Smooth muscle cell (in vitro differentiated cells): ENCODE measurements around the gene SCGB3A2. TPM values are rescaled to one million over a fixed set of nuclear protein-coding genes. Genes with fewer than 3 reads are reported as not detected.

Experiments
- DNase-seq: peaks from one replicate; lab custom pipeline; 2025; ENCODE audit not compliant: unreplicated experiment; lab: John Stamatoyannopoulos, UW
- H2AFZ ChIP-seq: fragments of 200-600 bp; sonication (generic); 2 replicates; pipeline ENCODE4 v1.6.0; 2016; ENCODE audit warnings: antibody characterized with exemption, low read depth, mild to moderate bottlenecking
- H3F3A ChIP-seq: fragments of 200-600 bp; sonication (generic); 2 replicates; pipeline ENCODE4 v1.6.0; 2017; ENCODE audit warnings: antibody characterized with exemption, low read depth
- H3K27ac ChIP-seq: fragments of 200-600 bp; sonication (generic); 2 replicates; pipeline ENCODE4 v1.5.1; 2016; ENCODE audit warnings: low read depth, mild to moderate bottlenecking
- H3K27me3 ChIP-seq: fragments of 200-600 bp; sonication (generic); 2 replicates; pipeline ENCODE4 v1.6.1; 2016; ENCODE audit warnings: low read depth, mild to moderate bottlenecking
- H3K36me3 ChIP-seq: fragments of 200-600 bp; sonication (generic); 2 replicates; pipeline ENCODE4 v1.5.1; 2016; ENCODE audit warnings: low read depth
- H3K4me1 ChIP-seq: fragments of 200-600 bp; sonication (generic); 2 replicates; pipeline ENCODE4 v1.5.1; 2016; ENCODE audit warnings: low read depth
- H3K4me2 ChIP-seq: fragments of 200-600 bp; sonication (generic); 2 replicates; pipeline ENCODE4 v1.6.0; 2016; ENCODE audit warnings: mild to moderate bottlenecking
- H3K4me3 ChIP-seq: fragments of 200-600 bp; sonication (generic); 2 replicates; pipeline ENCODE4 v1.5.1; 2016; ENCODE audit warnings: mild to moderate bottlenecking
- H3K79me2 ChIP-seq: fragments of 200-600 bp; sonication (generic); 2 replicates; pipeline ENCODE4 v1.6.0; 2016; ENCODE audit warnings: low read depth, mild to moderate bottlenecking
- H3K9ac ChIP-seq: fragments of 200-600 bp; sonication (generic); 2 replicates; pipeline ENCODE4 v1.6.0; 2016; ENCODE audit warnings: low read depth
- H3K9me3 ChIP-seq: fragments of 200-600 bp; sonication (generic); replicated peaks from 2 replicates; pipeline ENCODE4 v1.5.1; 2016; ENCODE audit warnings: low read depth
- H4K20me1 ChIP-seq: fragments of 200-600 bp; sonication (generic); 2 replicates; pipeline ENCODE4 v1.6.0; 2016; ENCODE audit warnings: low read depth
- CTCF ChIP-seq: fragments of 200-600 bp; sonication (generic); IDR thresholded peaks from 2 replicates; pipeline ENCODE4 v1.5.1; 2017; ENCODE audit warnings: borderline replicate concordance, mild to moderate bottlenecking, antibody characterized with exemption; ENCODE audit not compliant: insufficient read depth, poor library complexity, severe bottlenecking
- WGBS: methylation state at CpG from one replicate; pipeline ENCODE4 v1.1.7; 2016; ENCODE audit warnings: low lambda C conversion rate; 5-methylcytosine and 5-hydroxymethylcytosine counted together
- polyA plus RNA-seq: library from polyadenylated mRNA; unstranded; fragments of >200 nt; fragmentation: Nextera tagmentation; extraction: Ambion mirVana; gene quantifications from 2 replicates; pipeline ENCODE4 v1.2.1, GENCODE V29; 2016
- total RNA-seq: library from RNA; depleted of rRNA; stranded (reverse); fragments of >200 nt; gene quantifications from 2 replicates; pipeline ENCODE4 v1.2.3, GENCODE V29; 2014

SCGB3A2 gene
- total and polyA plus RNA-seq, 2 experiments from 2014 or later: 2.3 to 3.9 TPM

GRCh38 chr5:147835386-147835798, 43.1 kb upstream of the SCGB3A2 start:
- Histone ChIP-seq H3K4me3 (no peak overlapping the region), H3K27me3 (no peaks in the 10 kb centered on the region), H3K9ac (no peak overlapping the region), H4K20me1 (no peaks in the 10 kb centered on the region), H3K27ac (no peak overlapping the region), H2AFZ (no peak overlapping the region), H3K79me2 (no peaks in the 10 kb centered on the region), H3K4me2 (no peak overlapping the region), H3K36me3 (no peaks in the 10 kb centered on the region), H3F3A (no peaks in the 10 kb centered on the region), H3K9me3 (no peaks in the 10 kb centered on the region), H3K4me1 (no peaks in the 10 kb centered on the region)
- no peak for TF ChIP-seq CTCF
- no peak for DNase-seq
- WGBS: 36% methylated on average over 2 of the region's 2 CpGs

GRCh38 chr5:147836439-147836838, 42.1 kb upstream of the SCGB3A2 start:
- H3K9me3 ChIP-seq: no peaks in the 10 kb centered on the region
- no peak for TF ChIP-seq CTCF
- H3K79me2 ChIP-seq: no peaks in the 10 kb centered on the region
- no peak overlapping the region for H2AFZ ChIP-seq
- no peak overlapping the region for H3K27ac ChIP-seq
- H3K4me1 ChIP-seq: no peaks in the 10 kb centered on the region
- H3F3A ChIP-seq: no peaks in the 10 kb centered on the region
- H3K4me3 ChIP-seq: no peak overlapping the region
- no peaks in the 10 kb centered on the region for H3K36me3 ChIP-seq
- H3K27me3 ChIP-seq: peaks cover 5% of the 10 kb centered on the region
- WGBS: 91% methylated on average over 3 of the region's 3 CpGs
- no peak overlapping the region for H3K4me2 ChIP-seq
- no peaks in the 10 kb centered on the region for H4K20me1 ChIP-seq
- H3K9ac ChIP-seq: no peak overlapping the region
- DNase-seq: no peak

- no peaks in the 10 kb centered on the region for H3K36me3 ChIP-seq
- no peak overlapping the region for H3K27ac ChIP-seq
- no peak overlapping the region for H3K4me2 ChIP-seq
- no peaks in the 10 kb centered on the region for H4K20me1 ChIP-seq
- H3K4me1 ChIP-seq: no peaks in the 10 kb centered on the region
- no peak overlapping the region for H2AFZ ChIP-seq
- 79% methylated on average over 2 of the region's 2 CpGs for WGBS
- H3K27me3 ChIP-seq: peaks cover 58% of the 10 kb centered on the region
- no peaks in the 10 kb centered on the region for H3K9me3 ChIP-seq
- no peak for TF ChIP-seq CTCF
- H3K9ac ChIP-seq: no peak overlapping the region
- H3F3A ChIP-seq: no peaks in the 10 kb centered on the region
- H3K79me2 ChIP-seq: no peaks in the 10 kb centered on the region
- no peak overlapping the region for H3K4me3 ChIP-seq
- DNase-seq: no peak
Measured at GRCh38 chr5:147842869-147843268, 35.6 kb upstream of the SCGB3A2 start.

- DNase-seq: no peak
- H3K27me3 ChIP-seq: peaks cover 66% of the 10 kb centered on the region
- H2AFZ ChIP-seq: no peak overlapping the region
- no peaks in the 10 kb centered on the region for H4K20me1 ChIP-seq
- H3K9ac ChIP-seq: no peak overlapping the region
- no peaks in the 10 kb centered on the region for H3F3A ChIP-seq
- H3K4me3 ChIP-seq: no peak overlapping the region
- WGBS: 70% methylated on average over 3 of the region's 3 CpGs
- H3K4me1 ChIP-seq: no peaks in the 10 kb centered on the region
- no peak overlapping the region for H3K27ac ChIP-seq
- H3K79me2 ChIP-seq: no peaks in the 10 kb centered on the region
- H3K9me3 ChIP-seq: no peaks in the 10 kb centered on the region
- TF ChIP-seq CTCF: no peak
- H3K4me2 ChIP-seq: no peak overlapping the region
- no peaks in the 10 kb centered on the region for H3K36me3 ChIP-seq
Measured at GRCh38 chr5:147844846-147845245, 33.7 kb upstream of the SCGB3A2 start.
